Common myeloid progenitor, CD34-positive (primary cell): Measurements from ENCODE around the gene FEM1A.
"Not testable (repeated sequence)": the region's sequence is repeated elsewhere in the genome, so short reads cannot be mapped to it uniquely, and the experiment has no call there.

Experiments used
- CTCF ChIA-PET: fragments of 350-600 bp; sonication (Branson Sonifier 250); formaldehyde crosslinking; loops from one replicate; lab custom pipeline; 2021; ENCODE audit warnings: antibody characterized with exemption; lab: Charles Lee
- POLR2A ChIA-PET: fragments of 350-600 bp; sonication (Branson Sonifier 250); formaldehyde crosslinking; loops from one replicate; lab custom pipeline; 2021; ENCODE audit warnings: antibody characterized with exemption; lab: Charles Lee
- DNase-seq, 3 donors: peaks; one replicate each; pipeline versions ENCODE4 v3.0.0 to v3.0.0-alpha.2; 2013
- H3K27ac ChIP-seq, 2 experiments: 1 replicate in 1 of 2; 2 replicates in 1 of 2; pipeline ENCODE4 v1.7.0; 2013; ENCODE audit warnings: inconsistent platforms in 2 of 2, low read length in 2 of 2, mild to moderate bottlenecking in 2 of 2, low read depth in 1 of 2, moderate library complexity in 1 of 2; ENCODE audit not compliant: severe bottlenecking in 2 of 2, insufficient read depth in 1 of 2, poor library complexity in 1 of 2
- H3K27me3 ChIP-seq, 5 experiments: replicated peaks in 2 of 5; 1 replicate in 3 of 5; 2 replicates in 2 of 5; pipeline versions ENCODE4 v1.6.1 to v1.7.0; 2013; ENCODE audit warnings: low read length in 4 of 5, mild to moderate bottlenecking in 2 of 5, moderate library complexity in 2 of 5, inconsistent platforms in 1 of 5; ENCODE audit not compliant: insufficient read depth in 5 of 5, control insufficient read depth in 4 of 5
- H3K36me3 ChIP-seq, 4 experiments: 1 replicate in 2 of 4; 2 replicates in 2 of 4; pipeline versions ENCODE4 v1.6.1 to v1.7.0; 2013; ENCODE audit warnings: low read length in 3 of 4, control low read depth in 1 of 4, mild to moderate bottlenecking in 1 of 4; ENCODE audit not compliant: control insufficient read depth in 4 of 4, insufficient read depth in 4 of 4
- H3K4me1 ChIP-seq, 4 experiments: 1 replicate in 3 of 4; 2 replicates in 1 of 4; pipeline versions ENCODE4 v1.6.1 to v1.7.1; 2013; ENCODE audit warnings: low read length in 3 of 4, mild to moderate bottlenecking in 3 of 4, control low read depth in 1 of 4, inconsistent platforms in 1 of 4, moderate library complexity in 1 of 4; ENCODE audit not compliant: control insufficient read depth in 4 of 4, insufficient read depth in 4 of 4; ENCODE audit errors: control extremely low read depth in 1 of 4
- H3K4me3 ChIP-seq, 7 experiments: 1 replicate in 4 of 7; 2 replicates in 3 of 7; pipeline versions ENCODE4 v1.5.1 to v1.7.0; 2013; ENCODE audit warnings: mild to moderate bottlenecking in 7 of 7, low read length in 6 of 7, moderate library complexity in 6 of 7, inconsistent platforms in 2 of 7, low read depth in 2 of 7, control low read depth in 1 of 7; ENCODE audit not compliant: insufficient read depth in 4 of 7, control insufficient read depth in 1 of 7; ENCODE audit errors: extremely low read depth in 1 of 7
- H3K9me3 ChIP-seq, 5 experiments: 1 replicate in 4 of 5; 2 replicates in 1 of 5; pipeline versions ENCODE4 v1.6.1 to v1.7.1; 2013; ENCODE audit warnings: low read length in 4 of 5, mild to moderate bottlenecking in 2 of 5, inconsistent platforms in 1 of 5, low read depth in 1 of 5, moderate library complexity in 1 of 5; ENCODE audit not compliant: control insufficient read depth in 4 of 5, insufficient read depth in 2 of 5; ENCODE audit errors: control extremely low read depth in 1 of 5
- WGBS: methylation state at CpG from one replicate; pipeline ENCODE4 v1.1.5; 2013; ENCODE audit not compliant: insufficient coverage; 5-methylcytosine and 5-hydroxymethylcytosine counted together

The FEM1A gene

DNA sequence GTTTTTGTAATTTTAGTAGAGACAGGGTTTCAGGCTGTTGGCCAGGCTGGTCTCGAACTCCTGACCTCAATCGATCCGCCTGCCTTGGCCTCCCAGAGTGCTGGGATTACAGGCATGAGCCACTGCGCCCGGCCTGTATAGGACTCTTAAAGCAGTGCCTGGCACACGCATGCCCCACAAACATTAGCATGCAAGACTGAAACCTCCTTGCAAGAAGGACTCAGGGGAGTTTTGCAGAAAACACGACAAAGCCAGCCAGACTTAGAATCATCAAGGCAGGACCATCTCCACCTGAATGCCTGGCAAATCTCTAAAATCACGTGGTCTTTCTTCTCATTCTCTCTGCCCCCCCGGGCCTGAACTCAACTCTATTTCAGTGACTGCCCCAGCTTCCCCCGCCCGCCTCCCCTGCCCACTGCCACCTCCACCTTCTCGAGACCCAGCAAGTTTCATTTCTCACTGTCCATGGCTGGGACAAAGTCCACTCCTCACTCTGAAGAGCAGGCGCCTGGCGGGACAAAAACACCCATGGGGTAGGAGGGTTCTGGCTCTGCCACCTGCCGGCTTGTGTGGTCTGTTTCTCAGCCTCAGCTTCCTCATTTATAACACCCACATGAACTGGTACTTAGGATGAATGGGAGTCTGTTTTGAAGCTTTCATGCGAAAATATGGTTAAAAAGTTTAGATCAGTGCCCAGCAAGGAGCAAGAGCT is 37.6 kb downstream of the FEM1A start:
- WGBS = 80% methylated on average over 12 of the region's 16 CpGs
- no peaks in the 10 kb centered on the region for H3K27me3 ChIP-seq
- POLR2A ChIA-PET = interaction anchor here (0.6 kb wide), 2 partner anchors 17 to 159 kb away, joined by 3 read pairs; partner anchors contain the start of gene MYDGF
- no peak overlapping the region for H3K4me3 ChIP-seq
- peak; percentile 54 to 85 (median 84) for DNase-seq
- no peak overlapping the region for H3K27ac ChIP-seq
- CTCF ChIA-PET = interaction anchor here (0.6 to 7.5 kb wide), 5 partner anchors 15 to 32 kb away, joined by 3 to 73 read pairs (median 3); no protein-coding TSS in a partner anchor
- peaks cover 0 to 2% (median 0%) of the 10 kb centered on the region in 4 experiments for H3K36me3 ChIP-seq
- peaks cover 0 to 19% (median 14%) of the 10 kb centered on the region in 4 experiments for H3K4me1 ChIP-seq
- H3K9me3 ChIP-seq = no peaks in the 10 kb centered on the region

DNA sequence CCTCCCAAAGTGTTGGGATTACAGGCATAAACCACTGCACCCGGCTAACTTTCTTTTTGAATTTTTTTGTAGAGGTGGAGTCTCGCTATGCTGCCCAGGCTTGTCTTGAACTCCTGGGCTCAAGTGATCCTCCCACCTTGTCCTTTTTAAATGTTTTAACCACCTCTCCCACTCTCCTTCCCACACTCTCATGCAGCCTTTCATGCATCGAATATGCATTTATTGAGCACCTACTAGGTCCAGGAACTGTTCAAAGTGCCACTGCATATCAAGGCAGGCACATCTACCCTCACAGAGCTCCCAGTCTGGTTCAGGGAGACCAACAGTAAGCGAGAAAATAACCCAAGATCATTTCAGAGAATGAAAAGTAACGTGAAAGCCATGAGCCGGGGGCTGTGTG is 38.8 kb downstream of the FEM1A start:
- Histone ChIP-seq H3K27me3 (no peaks in the 10 kb centered on the region), H3K27ac (peak overlapping the region in 1 of 2 experiments; percentile 79), H3K36me3 (no peaks in the 10 kb centered on the region), H3K4me1 (peaks cover 0 to 19% (median 14%) of the 10 kb centered on the region in 4 experiments), H3K9me3 (no peaks in the 10 kb centered on the region), H3K4me3 (peak overlapping the region in 5 of 7 experiments; percentile 87 to 96 (median 91))
- CTCF ChIA-PET = interaction anchor here (1.0 to 7.5 kb wide), 5 partner anchors 8 to 22 kb away, joined by 3 to 73 read pairs (median 4); no protein-coding TSS in a partner anchor
- POLR2A ChIA-PET = no interaction called here
- 97% methylated on average over 4 of the region's 6 CpGs for WGBS
- no peak for DNase-seq

DNA sequence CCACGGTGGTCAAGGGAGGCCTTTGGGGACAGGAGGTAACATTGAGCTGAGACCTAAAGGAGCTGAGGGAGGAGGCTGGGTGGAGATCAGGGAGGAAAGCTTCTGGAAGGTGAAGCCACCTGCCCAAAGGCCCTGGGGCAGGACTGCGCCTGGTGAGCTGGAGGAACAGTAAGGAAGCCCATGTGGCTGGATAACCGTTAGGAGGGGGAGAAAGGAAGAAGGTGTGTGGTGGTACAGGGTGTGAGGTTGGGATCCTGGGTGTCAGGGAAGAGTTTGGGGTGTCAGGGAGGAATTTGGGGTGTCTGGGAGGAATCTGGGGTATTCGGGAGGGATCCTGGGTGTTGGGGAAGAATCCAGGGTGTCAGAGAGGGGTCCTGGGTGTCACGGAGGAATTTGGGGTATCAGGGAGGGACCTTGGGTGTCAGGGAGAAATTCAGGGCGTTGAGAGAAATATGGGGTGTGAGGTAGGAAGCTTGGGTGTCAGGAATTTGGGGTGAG is 39.3 kb downstream of the FEM1A start:
- no peaks in the 10 kb centered on the region for H3K9me3 ChIP-seq
- H3K36me3 ChIP-seq = no peaks in the 10 kb centered on the region
- ChIA-PET CTCF (interaction anchor here (0.9 to 7.5 kb wide), 6 partner anchors 8 to 28 kb away, joined by 3 to 73 read pairs (median 4); no protein-coding TSS in a partner anchor), POLR2A (no interaction called here)
- H3K27ac ChIP-seq = peak overlapping the region in 1 of 2 experiments; percentile 79
- WGBS = 72% methylated on average over 6 of the region's 6 CpGs
- DNase-seq = no peak
- peaks cover 0 to 19% (median 14%) of the 10 kb centered on the region in 4 experiments for H3K4me1 ChIP-seq
- peak overlapping the region; percentile 19 to 96 (median 88) for H3K4me3 ChIP-seq
- H3K27me3 ChIP-seq = no peaks in the 10 kb centered on the region

DNA sequence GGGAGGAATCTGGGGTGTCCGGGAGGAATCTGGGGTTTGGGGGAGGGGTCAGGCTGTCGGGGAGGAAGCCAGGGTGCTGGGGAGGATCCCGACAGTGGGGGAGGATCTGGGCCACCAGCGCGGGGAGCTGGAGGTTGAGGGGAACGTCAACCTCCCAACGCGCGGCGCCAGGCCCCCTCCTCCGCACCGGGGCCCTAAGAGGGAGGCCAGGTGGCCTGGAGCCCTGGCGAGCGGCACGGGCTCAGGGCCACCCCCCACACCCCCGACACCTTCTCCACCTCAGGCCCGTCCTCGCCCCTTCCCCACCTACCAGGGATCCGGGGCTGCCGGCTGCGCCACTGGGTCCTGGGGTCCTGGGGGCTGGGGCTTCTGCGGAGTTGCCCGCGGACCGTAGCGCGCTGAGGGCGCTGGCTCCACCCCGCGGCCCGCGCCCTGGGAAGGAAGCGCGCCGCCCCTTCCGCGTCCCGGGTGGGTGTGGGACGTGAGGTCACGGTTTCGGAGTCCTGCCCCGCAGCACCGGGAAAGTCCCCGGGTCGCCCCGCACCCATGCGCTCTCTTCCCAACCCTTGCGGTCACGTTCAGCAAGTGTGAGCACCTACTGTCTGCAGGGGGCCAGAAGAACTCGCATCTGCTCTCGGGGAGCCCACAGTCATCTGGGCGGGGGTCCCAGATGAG is 39.9 kb downstream of the FEM1A start, which contains the start of gene TICAM1:
TSS of gene TICAM1 (minus strand) at position 409 of the 675 bp plus-strand sequence. CDS start 13,335 bp downstream, outside the sequence.
- Histone ChIP-seq H3K4me3 (peak within 1 kb of the TSS; percentile 64 to 96 (median 88)), H3K4me1 (peaks cover 0 to 19% (median 14%) of the 10 kb centered on the region in 4 experiments), H3K9me3 (no peaks in the 10 kb centered on the region), H3K27me3 (no peaks in the 10 kb centered on the region), H3K36me3 (no peaks in the 10 kb centered on the region), H3K27ac (peak within 1 kb of the TSS in 1 of 2 experiments; percentile 79)
- peak; percentile 78 to 88 (median 88) for DNase-seq
- WGBS = 0% methylated on average over 36 of the region's 52 CpGs
- ChIA-PET CTCF (interaction anchor here (0.9 to 7.5 kb wide), 5 partner anchors 16 to 27 kb away, joined by 3 to 73 read pairs (median 5); no protein-coding TSS in a partner anchor), POLR2A (interaction anchor here (0.5 to 0.6 kb wide), 3 partner anchors 10 to 146 kb away, joined by 3 read pairs; no protein-coding TSS in a partner anchor)

- POLR2A ChIA-PET = interaction anchor here (0.7 kb wide), 1 partner anchor 140 kb away, joined by 5 read pairs; no protein-coding TSS in a partner anchor
- H3K4me3 ChIP-seq = peak overlapping the region; percentile 64 to 96 (median 88)
- DNase-seq, H3K27me3 ChIP-seq, H3K9me3 ChIP-seq, H3K36me3 ChIP-seq: not testable (repeated sequence)
- H3K4me1 ChIP-seq = peaks cover 0 to 19% (median 14%) of the 10 kb centered on the region in 4 experiments
- CTCF ChIA-PET = interaction anchor here (0.9 to 7.5 kb wide), 3 partner anchors 20 to 26 kb away, joined by 3 to 73 read pairs (median 5); no protein-coding TSS in a partner anchor
- H3K27ac ChIP-seq = peak overlapping the region in 1 of 2 experiments; percentile 79
- 100% methylated on average over 2 of the region's 9 CpGs for WGBS
Measured at GRCh38 chr19:4831979-4832340, 40.4 kb downstream of the FEM1A start.

GRCh38 chr19:4832776-4833175 is 41.2 kb downstream of the FEM1A start:
- WGBS = 100% methylated on average over 1 of the region's 5 CpGs
- no peaks in the 10 kb centered on the region for H3K27me3 ChIP-seq
- H3K9me3 ChIP-seq = no peaks in the 10 kb centered on the region
- ChIA-PET POLR2A (interaction anchor here (0.7 kb wide), 1 partner anchor 139 kb away, joined by 5 read pairs; no protein-coding TSS in a partner anchor), CTCF (interaction anchor here (1.2 to 7.5 kb wide), 2 partner anchors 24 kb away, joined by 3 to 73 read pairs; no protein-coding TSS in a partner anchor)
- peaks cover 0 to 19% (median 14%) of the 10 kb centered on the region in 4 experiments for H3K4me1 ChIP-seq
- no peak overlapping the region for H3K4me3 ChIP-seq
- H3K36me3 ChIP-seq = peaks cover 0 to 6% (median under 1%) of the 10 kb centered on the region in 4 experiments
- H3K27ac ChIP-seq = no peak overlapping the region
- DNase-seq = no peak
